ENCODE results near the gene CTNNA3. TPM values are rescaled to one million over a fixed set of nuclear protein-coding genes. Genes with fewer than 3 reads are reported as not detected.

The CTNNA3 gene
- total RNA-seq, 1 donor from 2014 or later, result not detected

DNA sequence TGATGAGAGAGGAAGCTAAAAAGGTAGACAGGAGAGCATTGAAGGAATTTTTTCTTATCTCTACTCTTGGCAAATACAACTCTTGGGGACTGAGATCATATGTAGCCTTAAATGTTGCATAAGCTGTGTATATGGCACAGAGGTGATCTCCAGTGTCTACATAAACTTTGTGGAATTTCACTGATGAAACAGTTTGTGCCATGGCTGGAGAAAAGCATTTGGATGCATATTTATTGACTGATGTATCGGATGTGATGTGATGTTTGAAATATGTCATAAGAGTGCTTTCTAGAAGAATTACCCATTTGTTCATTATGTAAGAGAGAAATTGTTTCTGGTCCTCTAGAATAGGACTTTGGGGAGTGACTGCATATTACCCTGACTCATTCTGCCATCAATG is 1015.1 kb downstream of the CTNNA3 start:
- DNase-seq (ENCODE audit: low read depth) (peak; percentile 47), FAIRE-seq (no peak)
- Histone ChIP-seq H3K27me3 (ENCODE audit: control insufficient read depth, insufficient read depth, low read length) (no peaks in the 10 kb centered on the region), H3K4me3 (ENCODE audit: low read depth, low read length) (no peak overlapping the region), H3K36me3 (ENCODE audit: control insufficient read depth, insufficient read depth, low read length) (no peaks in the 10 kb centered on the region)
- TF ChIP-seq, protein P1, sequence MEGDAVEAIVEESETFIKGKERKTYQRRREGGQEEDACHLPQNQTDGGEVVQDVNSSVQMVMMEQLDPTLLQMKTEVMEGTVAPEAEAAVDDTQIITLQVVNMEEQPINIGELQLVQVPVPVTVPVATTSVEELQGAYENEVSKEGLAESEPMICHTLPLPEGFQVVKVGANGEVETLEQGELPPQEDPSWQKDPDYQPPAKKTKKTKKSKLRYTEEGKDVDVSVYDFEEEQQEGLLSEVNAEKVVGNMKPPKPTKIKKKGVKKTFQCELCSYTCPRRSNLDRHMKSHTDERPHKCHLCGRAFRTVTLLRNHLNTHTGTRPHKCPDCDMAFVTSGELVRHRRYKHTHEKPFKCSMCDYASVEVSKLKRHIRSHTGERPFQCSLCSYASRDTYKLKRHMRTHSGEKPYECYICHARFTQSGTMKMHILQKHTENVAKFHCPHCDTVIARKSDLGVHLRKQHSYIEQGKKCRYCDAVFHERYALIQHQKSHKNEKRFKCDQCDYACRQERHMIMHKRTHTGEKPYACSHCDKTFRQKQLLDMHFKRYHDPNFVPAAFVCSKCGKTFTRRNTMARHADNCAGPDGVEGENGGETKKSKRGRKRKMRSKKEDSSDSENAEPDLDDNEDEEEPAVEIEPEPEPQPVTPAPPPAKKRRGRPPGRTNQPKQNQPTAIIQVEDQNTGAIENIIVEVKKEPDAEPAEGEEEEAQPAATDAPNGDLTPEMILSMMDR (IDR thresholded peaks at IDR 0.05; ENCODE audit: insufficient read depth, low read length, severe bottlenecking), result no peak

DNA sequence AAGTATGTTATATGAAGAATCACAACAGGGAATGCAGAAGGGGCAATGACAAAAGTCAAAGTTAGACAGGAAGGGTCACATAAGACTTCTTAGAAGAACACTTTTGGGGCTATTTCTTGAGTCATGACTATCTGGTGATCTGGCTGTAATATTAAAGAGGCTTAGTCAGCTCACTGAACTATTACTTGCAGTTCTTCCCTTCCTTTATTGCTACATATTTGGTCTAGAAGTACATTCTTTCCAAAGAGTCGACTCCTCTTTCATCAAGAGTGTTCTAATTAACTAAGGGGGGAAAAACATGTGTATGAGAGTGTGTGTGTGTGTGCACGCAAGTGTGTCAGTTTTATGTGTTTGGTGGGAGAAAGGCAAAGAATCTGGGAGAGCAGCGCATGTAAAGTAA is 1017.5 kb downstream of the CTNNA3 start:
- no peaks in the 10 kb centered on the region for H3K36me3 ChIP-seq (ENCODE audit: control insufficient read depth, insufficient read depth, low read length)
- H3K4me3 ChIP-seq (ENCODE audit: low read depth, low read length), result no peak overlapping the region
- DNase-seq (ENCODE audit: low read depth) (peak; percentile 53), FAIRE-seq (no peak)
- TF ChIP-seq, protein P1 (IDR thresholded peaks at IDR 0.05; ENCODE audit: insufficient read depth, low read length, severe bottlenecking), result no peak
- no peaks in the 10 kb centered on the region for H3K27me3 ChIP-seq (ENCODE audit: control insufficient read depth, insufficient read depth, low read length)

DNA sequence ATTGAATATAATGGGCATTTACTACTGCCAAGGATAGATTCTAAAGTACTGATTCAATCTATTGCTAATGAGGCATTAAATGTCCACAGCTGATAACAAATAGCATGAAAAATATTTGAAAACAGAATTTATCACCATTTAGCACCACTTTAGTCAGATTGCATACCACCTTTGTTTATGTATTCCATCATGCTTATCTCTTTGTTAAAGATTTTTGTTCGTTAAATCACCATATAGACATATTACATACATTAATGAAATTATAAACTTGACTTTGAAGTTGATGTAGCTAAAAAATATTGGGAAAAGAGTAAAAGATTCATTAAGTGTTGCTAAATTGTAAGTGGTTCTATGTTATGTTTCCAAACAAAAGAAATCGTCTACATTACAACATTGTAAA is 1022.9 kb downstream of the CTNNA3 start:
- FAIRE-seq (no peak), DNase-seq (ENCODE audit: low read depth) (no peak)
- TF ChIP-seq, protein P1 (IDR thresholded peaks at IDR 0.05; ENCODE audit: insufficient read depth, low read length, severe bottlenecking), result no peak

DNA sequence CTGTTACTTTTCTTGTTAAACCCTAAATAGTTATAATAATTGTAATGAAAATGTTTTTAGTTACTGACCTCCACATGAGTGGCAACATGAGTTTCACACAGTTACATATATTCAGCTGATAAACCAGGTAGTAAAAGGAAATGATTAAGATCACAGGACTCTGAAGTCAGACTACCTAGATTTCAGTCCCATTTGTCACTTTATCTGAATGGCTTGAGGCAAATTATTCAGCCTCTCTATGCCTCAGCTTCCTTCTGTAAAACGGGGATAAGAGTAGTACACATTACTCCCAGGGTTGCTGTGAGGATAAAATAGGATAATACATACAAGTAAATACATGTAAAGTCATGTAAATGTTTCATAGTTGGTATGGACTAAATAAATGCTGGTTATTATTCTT is 1024.4 kb downstream of the CTNNA3 start:
- FAIRE-seq, result no peak
- Histone ChIP-seq H3K4me3 (ENCODE audit: low read depth, low read length) (no peak overlapping the region), H3K27me3 (ENCODE audit: control insufficient read depth, insufficient read depth, low read length) (no peaks in the 10 kb centered on the region), H3K36me3 (ENCODE audit: control insufficient read depth, insufficient read depth, low read length) (no peaks in the 10 kb centered on the region)
- TF ChIP-seq, protein P1 (IDR thresholded peaks at IDR 0.05; ENCODE audit: insufficient read depth, low read length, severe bottlenecking), result no peak
- DNase-seq (ENCODE audit: low read depth), result peak; percentile 95

More for the DNA sequence above, 1022.9 kb downstream of the CTNNA3 start:
- no peak overlapping the region for H3K4me3 ChIP-seq (ENCODE audit: low read depth, low read length)
- H3K36me3 ChIP-seq (ENCODE audit: control insufficient read depth, insufficient read depth, low read length), result no peaks in the 10 kb centered on the region
- H3K27me3 ChIP-seq (ENCODE audit: control insufficient read depth, insufficient read depth, low read length), result no peaks in the 10 kb centered on the region

DNA sequence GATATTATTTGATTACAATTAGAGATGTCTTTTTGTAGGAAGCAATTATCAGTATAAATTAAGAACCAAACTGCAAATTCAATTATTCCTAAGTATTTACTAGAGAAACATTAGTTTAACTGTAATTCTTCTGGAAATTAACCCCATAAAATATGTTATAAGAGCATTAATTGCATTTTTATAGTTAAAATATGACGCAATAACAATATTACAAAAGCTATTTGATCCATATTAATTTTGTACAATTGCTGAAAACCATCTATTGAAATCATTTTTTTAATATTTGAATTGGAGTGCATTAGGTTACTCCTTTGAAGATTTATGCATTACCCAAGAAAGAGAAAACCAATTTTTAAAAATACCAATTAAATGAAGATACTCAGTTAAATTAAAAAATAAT is 1024.9 kb downstream of the CTNNA3 start:
- no peaks in the 10 kb centered on the region for H3K27me3 ChIP-seq (ENCODE audit: control insufficient read depth, insufficient read depth, low read length)
- FAIRE-seq, result no peak
- no peaks in the 10 kb centered on the region for H3K36me3 ChIP-seq (ENCODE audit: control insufficient read depth, insufficient read depth, low read length)
- no peak overlapping the region for H3K4me3 ChIP-seq (ENCODE audit: low read depth, low read length)
- DNase-seq (ENCODE audit: low read depth), result no peak
- TF ChIP-seq, protein P1 (IDR thresholded peaks at IDR 0.05; ENCODE audit: insufficient read depth, low read length, severe bottlenecking), result no peak

DNA sequence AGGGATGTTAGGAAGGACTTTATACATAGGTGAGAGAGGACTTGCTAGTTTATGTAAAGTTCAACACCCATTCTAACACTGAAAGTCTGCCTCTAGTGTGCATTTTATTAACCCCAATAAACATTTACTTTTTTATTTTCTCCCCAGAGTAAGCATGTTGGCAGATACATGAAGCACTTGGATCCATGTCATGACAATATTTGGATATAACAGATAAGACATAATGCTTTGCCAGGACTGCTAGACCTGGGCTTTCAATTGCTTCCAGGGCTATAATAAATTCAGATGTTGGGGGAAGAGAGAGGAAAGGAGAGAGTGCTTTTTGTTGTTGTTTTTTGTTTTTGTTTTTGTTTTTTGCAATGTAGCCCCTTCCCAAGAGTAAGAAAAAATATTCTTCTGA is 1039.5 kb downstream of the CTNNA3 start:
- DNase-seq (ENCODE audit: low read depth), result no peak
- H3K4me3 ChIP-seq (ENCODE audit: low read depth, low read length), result no peak overlapping the region
- TF ChIP-seq, protein P1 (IDR thresholded peaks at IDR 0.05; ENCODE audit: insufficient read depth, low read length, severe bottlenecking), result no peak
- no peak for FAIRE-seq
- no peaks in the 10 kb centered on the region for H3K36me3 ChIP-seq (ENCODE audit: control insufficient read depth, insufficient read depth, low read length)
- no peaks in the 10 kb centered on the region for H3K27me3 ChIP-seq (ENCODE audit: control insufficient read depth, insufficient read depth, low read length)
